SU-DHL-6 (cell line): Measurements from ENCODE around the gene SPECC1.

ENCODE experiments used
- EZH2phosphoT487 ChIP-seq: fragments of 200-600 bp; sonication (generic), shearing (Covaris generic); conservative IDR thresholded peaks from 2 replicates; pipeline ENCODE4 v1.6.1; 2018; ENCODE audit warnings: mild to moderate bottlenecking, antibody characterized with exemption, low read length, moderate library complexity, mixed read lengths
- TF ChIP-seq, protein P1 (sequence below): fragments of 200-600 bp; sonication (generic); IDR thresholded peaks from one replicate; pipeline ENCODE4 v1.5.1; 2017; ENCODE audit warnings: antibody characterized with exemption, mild to moderate bottlenecking, low read length, moderate library complexity; ENCODE audit not compliant: insufficient read depth, poor library complexity, severe bottlenecking

DNA sequence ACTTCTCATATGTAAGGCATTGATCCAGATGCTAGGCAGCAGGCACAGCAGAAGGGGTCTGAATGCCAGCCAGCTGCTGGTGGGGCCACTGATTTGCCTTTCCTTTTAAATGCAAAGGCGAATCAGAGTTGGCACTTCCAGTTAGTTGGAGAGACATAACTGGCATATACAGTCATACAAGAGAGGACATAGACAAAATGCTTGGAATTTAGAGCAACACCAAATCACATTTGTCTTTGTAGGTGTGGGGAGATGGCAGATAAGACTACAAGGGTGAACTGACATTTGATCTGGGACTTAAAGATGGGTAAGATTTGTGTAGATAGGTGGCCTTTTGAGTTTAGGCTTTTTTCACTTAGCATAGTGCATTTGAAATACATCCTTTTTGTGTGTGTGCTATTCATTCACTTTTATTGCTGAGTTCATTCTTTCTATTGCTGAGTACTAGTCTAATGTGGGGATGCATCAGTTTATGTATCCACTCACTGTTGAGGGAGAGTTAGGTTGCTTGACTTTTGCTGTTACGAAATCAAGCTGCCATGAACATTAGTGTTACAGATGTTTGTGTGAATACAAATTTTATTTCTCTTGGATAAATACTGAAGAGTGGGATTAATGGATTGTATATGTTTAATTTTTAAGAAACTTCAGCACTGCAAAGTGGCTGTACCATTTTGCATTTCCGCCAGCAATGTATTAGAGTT lies 74.1 kb downstream of the SPECC1 start:
- TF ChIP-seq, protein P1, sequence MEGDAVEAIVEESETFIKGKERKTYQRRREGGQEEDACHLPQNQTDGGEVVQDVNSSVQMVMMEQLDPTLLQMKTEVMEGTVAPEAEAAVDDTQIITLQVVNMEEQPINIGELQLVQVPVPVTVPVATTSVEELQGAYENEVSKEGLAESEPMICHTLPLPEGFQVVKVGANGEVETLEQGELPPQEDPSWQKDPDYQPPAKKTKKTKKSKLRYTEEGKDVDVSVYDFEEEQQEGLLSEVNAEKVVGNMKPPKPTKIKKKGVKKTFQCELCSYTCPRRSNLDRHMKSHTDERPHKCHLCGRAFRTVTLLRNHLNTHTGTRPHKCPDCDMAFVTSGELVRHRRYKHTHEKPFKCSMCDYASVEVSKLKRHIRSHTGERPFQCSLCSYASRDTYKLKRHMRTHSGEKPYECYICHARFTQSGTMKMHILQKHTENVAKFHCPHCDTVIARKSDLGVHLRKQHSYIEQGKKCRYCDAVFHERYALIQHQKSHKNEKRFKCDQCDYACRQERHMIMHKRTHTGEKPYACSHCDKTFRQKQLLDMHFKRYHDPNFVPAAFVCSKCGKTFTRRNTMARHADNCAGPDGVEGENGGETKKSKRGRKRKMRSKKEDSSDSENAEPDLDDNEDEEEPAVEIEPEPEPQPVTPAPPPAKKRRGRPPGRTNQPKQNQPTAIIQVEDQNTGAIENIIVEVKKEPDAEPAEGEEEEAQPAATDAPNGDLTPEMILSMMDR: no peak
- TF ChIP-seq EZH2phosphoT487: no peak
